ENCODE data around the gene ZNF76.

The ZNF76 gene

GRCh38 chr6:35236223-35236622 is 23.3 kb upstream of the ZNF76 start:
- no peak for DNase-seq (ENCODE audit: low read depth in 2 of 2)

GRCh38 chr6:35237476-35237875 is 22.1 kb upstream of the ZNF76 start:
- DNase-seq (ENCODE audit: low read depth in 2 of 2), result no peak

GRCh38 chr6:35238843-35239289 is 20.7 kb upstream of the ZNF76 start:
- DNase-seq (ENCODE audit: low read depth in 2 of 2), result no peak

- DNase-seq (ENCODE audit: low read depth in 2 of 2), result no peak
These were observed 20.0 kb upstream of the ZNF76 start for GRCh38 chr6:35239581-35239980.

- DNase-seq (ENCODE audit: low read depth in 2 of 2), result peak; percentile 49
These were observed 18.4 kb upstream of the ZNF76 start for GRCh38 chr6:35240838-35241801.

- no peak for DNase-seq (ENCODE audit: low read depth in 2 of 2)
These were observed 17.0 kb upstream of the ZNF76 start for GRCh38 chr6:35242486-35242885.

GRCh38 chr6:35242906-35243305 is 16.6 kb upstream of the ZNF76 start:
- DNase-seq (ENCODE audit: low read depth in 2 of 2), result no peak

GRCh38 chr6:35243386-35243958 is 16.1 kb upstream of the ZNF76 start:
- no peak for DNase-seq (ENCODE audit: low read depth in 2 of 2)

GRCh38 chr6:35244551-35244950 is 15.0 kb upstream of the ZNF76 start:
- DNase-seq (ENCODE audit: low read depth in 2 of 2), result no peak

GRCh38 chr6:35247642-35248231 is 11.8 kb upstream of the ZNF76 start:
- no peak for DNase-seq (ENCODE audit: low read depth in 2 of 2)

- no peak for DNase-seq (ENCODE audit: low read depth in 2 of 2)
These were observed 11.2 kb upstream of the ZNF76 start for GRCh38 chr6:35248300-35248699.

- no peak for DNase-seq (ENCODE audit: low read depth in 2 of 2)
These were observed 10.6 kb upstream of the ZNF76 start for GRCh38 chr6:35248965-35249364.

GRCh38 chr6:35251949-35252348 is 7.6 kb upstream of the ZNF76 start:
- no peak for DNase-seq (ENCODE audit: low read depth in 2 of 2)

- no peak for DNase-seq (ENCODE audit: low read depth in 2 of 2)
These were observed 6.3 kb upstream of the ZNF76 start for GRCh38 chr6:35253249-35253648.

- DNase-seq (ENCODE audit: low read depth in 2 of 2), result no peak
These were observed 1.2 kb upstream of the ZNF76 start for GRCh38 chr6:35258336-35258735.

GRCh38 chr6:35258858-35259193 is 709 bp upstream of the ZNF76 start:
- peak; percentile 19 to 35 for DNase-seq (ENCODE audit: low read depth in 2 of 2)

- DNase-seq (ENCODE audit: low read depth in 2 of 2), result peak; percentile 71 to 73
These were observed 534 bp downstream of the ZNF76 start for GRCh38 chr6:35259948-35260590.

GRCh38 chr6:35260591-35261570 is 1.3 kb downstream of the ZNF76 start:
- no peak for DNase-seq (ENCODE audit: low read depth in 2 of 2)

GRCh38 chr6:35262596-35262995 is 3.1 kb downstream of the ZNF76 start:
- no peak for DNase-seq (ENCODE audit: low read depth in 2 of 2)

- DNase-seq (ENCODE audit: low read depth in 2 of 2), result no peak
These were observed 5.2 kb downstream of the ZNF76 start for GRCh38 chr6:35264550-35265274.
